ENCODE measurements around the gene SLC38A6. TPM values are rescaled to one million over a fixed set of nuclear protein-coding genes. Genes with fewer than 3 reads are reported as not detected.

SLC38A6 gene
- total RNA-seq, 6 experiments from 2014 or later: 3.5 to 6.8 (median 5.9) TPM

- no peak overlapping the region for H3K4me3 ChIP-seq
- WGBS (ENCODE audit: insufficient coverage, low coverage, low lambda C conversion rate, missing lambda C conversion rate): 97% methylated on average over 15 of the region's 15 CpGs
- no peak for DNase-seq
- intact Hi-C loops (cut with DNase I): no loop called here
- ATAC-seq: no peak
- no peaks in the 10 kb centered on the region for H3K9me3 ChIP-seq
- H3K27me3 ChIP-seq: no peaks in the 10 kb centered on the region
- TF ChIP-seq POLR2A (IDR thresholded peaks at IDR 0.05): no peak
- TF ChIP-seq, protein P1, sequence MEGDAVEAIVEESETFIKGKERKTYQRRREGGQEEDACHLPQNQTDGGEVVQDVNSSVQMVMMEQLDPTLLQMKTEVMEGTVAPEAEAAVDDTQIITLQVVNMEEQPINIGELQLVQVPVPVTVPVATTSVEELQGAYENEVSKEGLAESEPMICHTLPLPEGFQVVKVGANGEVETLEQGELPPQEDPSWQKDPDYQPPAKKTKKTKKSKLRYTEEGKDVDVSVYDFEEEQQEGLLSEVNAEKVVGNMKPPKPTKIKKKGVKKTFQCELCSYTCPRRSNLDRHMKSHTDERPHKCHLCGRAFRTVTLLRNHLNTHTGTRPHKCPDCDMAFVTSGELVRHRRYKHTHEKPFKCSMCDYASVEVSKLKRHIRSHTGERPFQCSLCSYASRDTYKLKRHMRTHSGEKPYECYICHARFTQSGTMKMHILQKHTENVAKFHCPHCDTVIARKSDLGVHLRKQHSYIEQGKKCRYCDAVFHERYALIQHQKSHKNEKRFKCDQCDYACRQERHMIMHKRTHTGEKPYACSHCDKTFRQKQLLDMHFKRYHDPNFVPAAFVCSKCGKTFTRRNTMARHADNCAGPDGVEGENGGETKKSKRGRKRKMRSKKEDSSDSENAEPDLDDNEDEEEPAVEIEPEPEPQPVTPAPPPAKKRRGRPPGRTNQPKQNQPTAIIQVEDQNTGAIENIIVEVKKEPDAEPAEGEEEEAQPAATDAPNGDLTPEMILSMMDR (IDR thresholded peaks at IDR 0.05): no peak
- H3K4me1 ChIP-seq: no peaks in the 10 kb centered on the region
- H3K36me3 ChIP-seq: no peaks in the 10 kb centered on the region
- no peak overlapping the region for H3K27ac ChIP-seq
Observed at GRCh38 chr14:60972295-60972694, 8.8 kb upstream of the SLC38A6 start.

GRCh38 chr14:60973070-60973469 is 8.0 kb upstream of the SLC38A6 start:
- ATAC-seq: no peak
- Histone ChIP-seq H3K36me3 (no peaks in the 10 kb centered on the region), H3K4me3 (no peak overlapping the region), H3K27me3 (no peaks in the 10 kb centered on the region), H3K27ac (no peak overlapping the region), H3K9me3 (no peaks in the 10 kb centered on the region), H3K4me1 (no peaks in the 10 kb centered on the region)
- TF ChIP-seq, protein P1 (IDR thresholded peaks at IDR 0.05): no peak
- TF ChIP-seq POLR2A (IDR thresholded peaks at IDR 0.05): no peak
- WGBS (ENCODE audit: insufficient coverage, low coverage, low lambda C conversion rate, missing lambda C conversion rate): 96% methylated on average over 3 of the region's 3 CpGs
- no peak for DNase-seq
- intact Hi-C loops (cut with DNase I): no loop called here

GRCh38 chr14:60974090-60974651 is 6.9 kb upstream of the SLC38A6 start:
- TF ChIP-seq POLR2A (IDR thresholded peaks at IDR 0.05): no peak
- TF ChIP-seq, protein P1 (IDR thresholded peaks at IDR 0.05): no peak
- WGBS (ENCODE audit: insufficient coverage, low coverage, low lambda C conversion rate, missing lambda C conversion rate): 81% methylated on average over 6 of the region's 6 CpGs
- no peak overlapping the region for H3K27ac ChIP-seq
- intact Hi-C loops (cut with DNase I): no loop called here
- H3K9me3 ChIP-seq: no peaks in the 10 kb centered on the region
- no peaks in the 10 kb centered on the region for H3K27me3 ChIP-seq
- H3K4me3 ChIP-seq: no peak overlapping the region
- no peak for ATAC-seq
- no peak for DNase-seq
- H3K4me1 ChIP-seq: no peaks in the 10 kb centered on the region
- H3K36me3 ChIP-seq: no peaks in the 10 kb centered on the region

DNA sequence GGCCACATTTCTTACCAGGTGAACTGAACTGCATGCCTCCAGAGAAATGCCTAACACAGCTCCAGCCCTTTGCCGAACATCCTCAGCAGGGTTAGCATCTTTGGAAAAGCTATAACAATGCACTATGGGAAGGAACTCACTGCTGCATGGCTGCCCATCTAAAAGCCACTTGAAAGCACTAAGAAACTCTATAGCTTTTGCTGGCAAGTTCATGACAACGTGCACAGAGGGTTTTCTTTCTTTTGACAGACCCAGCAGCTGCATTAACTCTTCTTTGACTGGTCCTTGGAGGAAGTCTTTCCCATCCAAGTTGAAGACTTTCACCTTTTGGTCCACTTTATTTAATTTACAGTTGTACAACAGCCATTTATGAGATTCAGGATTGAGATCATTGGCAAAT is 5.5 kb upstream of the SLC38A6 start:
- ATAC-seq (no peak), DNase-seq (no peak)
- Histone ChIP-seq H3K36me3 (no peaks in the 10 kb centered on the region), H3K9me3 (no peaks in the 10 kb centered on the region), H3K4me3 (no peak overlapping the region), H3K27ac (no peak overlapping the region), H3K27me3 (no peaks in the 10 kb centered on the region), H3K4me1 (no peaks in the 10 kb centered on the region)
- whole genome bisulfite sequencing (ENCODE audit: insufficient coverage, low coverage, low lambda C conversion rate, missing lambda C conversion rate): 64% methylated on average over 2 of the region's 2 CpGs
- intact Hi-C loops (cut with DNase I): no loop called here
- TF ChIP-seq POLR2A (IDR thresholded peaks at IDR 0.05): no peak

DNA sequence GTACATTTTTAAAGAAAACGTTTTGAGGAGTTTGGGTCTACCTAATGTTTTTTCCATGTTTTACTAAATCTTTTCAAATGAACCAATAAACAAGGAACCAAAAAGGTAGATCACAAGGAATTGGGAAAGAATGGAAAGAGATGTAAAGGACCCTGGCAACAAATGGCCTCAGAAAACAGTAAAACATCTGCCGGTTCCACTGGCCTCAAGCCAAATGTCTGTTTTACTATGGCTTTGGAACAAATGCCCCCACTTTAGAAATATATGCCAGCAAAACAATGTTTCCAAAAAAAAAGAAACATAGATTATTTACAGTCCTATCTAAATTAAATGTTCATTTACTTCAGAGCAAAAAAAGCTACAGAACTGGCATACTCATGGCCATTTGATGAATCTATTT is 3.2 kb upstream of the SLC38A6 start:
- Histone ChIP-seq H3K9me3 (no peaks in the 10 kb centered on the region), H3K4me1 (peaks cover 0 to 6% (median 2%) of the 10 kb centered on the region in 4 donors), H3K27ac (no peak overlapping the region), H3K4me3 (no peak overlapping the region), H3K27me3 (no peaks in the 10 kb centered on the region), H3K36me3 (no peaks in the 10 kb centered on the region)
- intact Hi-C loops (cut with DNase I): no loop called here
- TF ChIP-seq, protein P1 (IDR thresholded peaks at IDR 0.05): no peak
- no peak for TF ChIP-seq POLR2A (IDR thresholded peaks at IDR 0.05)
- ATAC-seq (no peak), DNase-seq (no peak)
- WGBS (ENCODE audit: insufficient coverage, low coverage, low lambda C conversion rate, missing lambda C conversion rate): 55% methylated on average over 2 of the region's 2 CpGs

Data from right lobe of liver (tissue), 6 donors.